ENCODE results near the gene POLR3E. TPM values are rescaled to one million over a fixed set of nuclear protein-coding genes. Genes with fewer than 3 reads are reported as not detected.

Gene POLR3E
- total RNA-seq, 1 experiment from 2014 or later = 82.5 TPM

Other genes starting within 250 kb of the POLR3E start
- not detected in 2 replicates for gene VWA3A, start 204.9 kb upstream of the POLR3E start, total RNA-seq (2014; rRNA removed; shearing (Covaris generic))
- not detected in 2 replicates for gene SDR42E2, start 134.9 kb upstream of the POLR3E start, total RNA-seq (2014; rRNA removed; shearing (Covaris generic))
- gene EEF2K, start 91.1 kb upstream of the POLR3E start, total RNA-seq (2014; rRNA removed; shearing (Covaris generic)) = 22.8 and 23.6 TPM in 2 replicates
- 17.3 and 18.2 TPM in 2 replicates for gene CDR2, start 77.2 kb downstream of the POLR3E start, total RNA-seq (2014; rRNA removed; shearing (Covaris generic))
- 17.3 and 18.7 TPM in 2 replicates for gene NPIPB5, start 213.5 kb downstream of the POLR3E start, total RNA-seq (2014; rRNA removed; shearing (Covaris generic))